Measurements from ENCODE around the gene PRELP.
"Not testable (repeated sequence)": the region's sequence is repeated elsewhere in the genome, so short reads cannot be mapped to it uniquely, and the experiment has no call there.

Gene PRELP

DNA sequence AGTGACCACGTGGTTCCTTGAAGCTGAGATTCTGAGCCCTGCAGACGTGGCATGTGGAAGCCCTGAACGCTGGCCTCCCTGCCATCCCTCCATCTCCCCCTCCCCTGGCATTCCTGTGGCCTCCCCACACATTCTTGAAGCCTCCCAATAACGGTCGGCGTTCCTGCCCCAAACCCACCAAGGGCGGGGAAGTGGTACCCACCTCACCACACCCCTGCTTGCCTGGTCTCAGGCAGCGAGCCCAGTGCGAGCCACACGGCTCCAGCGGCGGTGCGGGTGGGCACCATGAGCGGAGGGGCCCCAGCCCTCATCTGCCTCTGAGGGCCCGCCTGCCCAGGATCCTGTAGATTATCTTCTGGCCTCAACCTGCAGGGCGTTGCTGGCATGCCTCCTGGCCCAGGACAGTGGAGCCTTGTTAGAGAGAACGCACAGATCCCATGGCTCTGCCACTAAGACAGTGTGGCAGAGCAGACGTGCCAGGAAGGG is 20.6 kb upstream of the PRELP start:
- DNase-seq: no peak

DNA sequence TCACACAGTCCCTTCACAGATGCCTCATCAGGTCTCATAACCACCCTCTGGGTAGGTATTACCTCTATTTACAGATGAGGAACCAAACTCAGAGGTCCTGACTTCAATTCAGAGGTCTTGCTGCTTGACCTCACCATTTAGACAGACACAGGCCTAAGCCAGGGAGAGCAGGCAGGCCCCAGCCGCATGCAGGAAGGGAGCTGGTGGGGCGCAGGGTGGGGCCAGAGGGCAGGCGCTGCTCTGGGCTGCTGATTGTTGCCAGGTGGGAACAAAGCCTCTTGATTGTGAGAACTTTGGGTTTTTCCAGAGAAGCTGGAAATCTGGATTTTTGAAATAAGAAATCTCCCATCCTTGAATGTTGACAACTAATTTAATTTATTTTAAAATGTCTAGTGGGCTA is 19.9 kb upstream of the PRELP start:
- no peak for DNase-seq

DNA sequence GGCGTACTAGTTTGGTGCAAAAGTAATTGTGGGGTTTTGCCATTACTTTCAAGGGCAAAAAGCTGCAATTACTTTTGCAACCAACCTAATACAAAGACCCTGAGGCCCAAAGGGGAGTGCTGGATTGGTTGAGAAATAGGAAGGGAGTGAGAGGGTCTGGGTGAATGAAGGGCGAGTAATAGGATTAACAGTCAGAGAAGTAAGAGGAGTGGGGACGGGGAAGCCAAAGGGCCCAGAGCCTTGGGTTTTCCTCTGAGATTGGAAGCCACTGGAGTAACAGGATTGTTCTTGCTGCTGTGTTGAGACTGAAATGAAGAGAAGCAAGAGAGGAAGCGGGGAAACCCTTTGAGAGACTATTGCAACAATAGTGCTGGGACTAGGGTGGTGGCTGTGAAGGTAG is 19.0 kb upstream of the PRELP start:
- no peak for DNase-seq

DNA sequence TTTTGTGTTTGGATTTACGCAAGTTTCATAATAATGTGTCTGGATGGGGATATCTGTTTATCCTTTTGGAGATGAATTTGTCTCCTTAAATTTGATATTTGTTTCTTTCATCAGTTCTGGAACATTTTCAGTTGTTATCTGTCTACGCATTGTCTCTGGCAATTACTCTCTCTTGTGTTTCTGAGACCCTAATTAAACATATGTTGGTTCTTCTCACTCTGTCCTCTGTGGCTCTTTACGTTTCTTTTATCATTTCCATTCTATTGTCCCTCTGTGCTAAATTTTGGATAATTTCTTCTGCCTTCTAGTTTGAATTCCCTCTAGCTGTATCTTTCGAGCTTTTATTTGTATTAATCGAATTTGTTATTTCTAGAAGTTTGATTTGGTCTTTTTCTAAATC is 17.5 kb upstream of the PRELP start:
- no peak for DNase-seq

DNA sequence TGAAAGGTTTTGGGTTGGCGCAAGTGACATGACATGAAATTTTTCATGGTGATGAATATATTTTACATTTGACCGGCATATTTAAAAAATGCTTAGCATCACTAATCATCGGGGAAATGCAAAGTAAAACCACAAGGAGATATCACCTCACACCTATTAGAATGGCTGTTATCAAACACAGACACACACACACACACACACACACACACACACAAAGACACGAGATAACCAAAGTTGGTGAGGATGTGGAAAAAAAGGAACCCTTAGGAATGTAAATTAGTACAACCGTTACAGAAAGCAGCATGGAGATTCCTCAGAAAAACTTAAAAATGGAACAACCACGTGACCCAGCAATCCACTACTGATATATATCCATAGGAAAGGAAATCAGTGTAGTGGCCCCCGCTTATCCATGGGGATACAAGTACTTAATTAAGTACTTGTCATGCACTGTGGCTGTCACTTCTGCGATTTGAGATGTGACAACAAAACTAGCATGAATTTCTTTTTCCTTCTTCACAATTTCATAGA is 15.9 kb upstream of the PRELP start:
- no peak for DNase-seq

DNA sequence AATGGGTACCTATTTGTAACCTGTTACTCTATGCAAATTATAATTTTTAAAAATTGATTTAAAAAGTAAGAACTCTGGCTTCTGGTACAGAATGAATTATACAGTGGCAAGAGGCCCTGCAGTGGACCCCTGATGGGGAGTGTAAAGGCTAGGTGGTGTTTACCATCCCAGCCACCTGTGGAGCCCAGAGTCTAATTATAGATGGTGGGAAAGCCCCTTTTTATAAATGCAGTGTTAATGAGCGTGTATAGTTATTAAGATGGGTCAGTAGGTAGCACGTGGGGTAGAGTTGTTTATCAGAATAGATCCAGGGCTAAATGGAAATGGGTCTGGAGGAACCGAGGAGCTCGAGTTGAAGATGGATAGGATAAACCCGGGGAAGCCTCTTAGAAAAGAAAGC is 13.9 kb upstream of the PRELP start:
- no peak for DNase-seq

DNA sequence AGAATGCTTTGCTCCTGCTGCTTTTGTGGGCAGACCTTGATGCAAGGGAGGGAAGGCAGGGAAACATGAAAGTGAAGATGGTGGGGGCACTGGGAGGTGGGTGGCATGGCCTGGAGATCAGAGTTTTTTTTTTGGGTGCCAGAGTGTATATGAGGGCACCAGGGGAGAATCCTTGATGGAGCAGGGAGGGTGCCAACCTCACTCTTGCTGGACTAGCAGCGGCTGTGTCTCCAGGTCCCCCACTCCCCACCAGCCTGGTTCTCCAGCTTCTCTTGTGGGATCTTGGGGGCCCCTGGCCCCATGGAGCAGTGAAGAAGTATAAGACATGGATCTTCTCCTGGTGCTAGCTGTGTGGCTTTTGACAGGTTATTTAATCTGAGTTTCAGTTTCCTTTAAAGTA is 13.5 kb upstream of the PRELP start:
- DNase-seq: no peak

DNA sequence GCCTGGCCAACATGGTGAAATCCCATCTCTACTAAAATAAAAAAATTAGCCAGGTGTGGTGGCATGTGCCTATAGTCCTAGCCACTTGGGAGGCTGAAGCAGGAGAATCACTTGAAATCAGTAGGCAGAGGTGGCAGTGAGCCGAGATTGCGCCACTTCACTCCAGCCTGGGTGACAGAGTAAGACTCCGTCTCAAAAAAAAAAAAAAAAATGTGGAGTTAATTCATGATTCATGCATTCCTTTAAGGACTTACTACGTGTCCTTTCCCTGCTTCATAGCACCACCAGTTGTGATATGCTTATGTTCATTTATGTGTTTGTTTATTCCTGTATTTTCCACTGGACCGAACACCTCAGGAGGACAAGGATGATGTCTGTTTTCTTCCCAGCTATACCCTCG is 12.7 kb upstream of the PRELP start:
- no peak for DNase-seq

DNA sequence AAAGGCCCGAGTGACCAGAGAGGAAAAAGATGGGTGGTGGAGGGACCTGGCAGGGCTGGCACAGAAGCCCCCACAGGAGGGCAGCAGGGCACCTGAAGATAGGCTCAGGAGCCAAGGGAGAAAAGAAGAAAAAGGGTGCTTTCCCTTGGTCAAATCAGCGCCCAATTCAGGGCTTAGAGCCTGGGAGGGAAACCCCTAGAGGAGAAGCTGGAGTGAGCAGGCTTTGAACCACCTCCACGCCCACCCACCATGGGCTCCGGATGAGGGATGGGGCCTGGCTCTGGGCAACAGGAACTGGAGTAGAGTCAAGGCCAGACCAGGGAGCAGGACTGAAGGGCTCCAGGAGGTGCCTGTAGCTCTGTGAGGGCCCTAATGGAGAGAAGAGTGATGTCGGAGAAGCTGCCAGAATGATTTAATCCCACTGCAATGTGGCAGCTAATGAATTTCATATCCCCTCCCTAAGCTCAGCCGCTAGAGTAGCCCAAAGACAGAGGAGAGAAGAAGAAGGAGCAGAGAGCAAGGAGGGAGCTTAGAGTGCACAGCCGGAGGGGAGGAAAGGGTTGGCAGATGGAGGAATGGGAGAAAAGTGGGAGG is 12.0 kb upstream of the PRELP start:
- no peak for DNase-seq

DNA sequence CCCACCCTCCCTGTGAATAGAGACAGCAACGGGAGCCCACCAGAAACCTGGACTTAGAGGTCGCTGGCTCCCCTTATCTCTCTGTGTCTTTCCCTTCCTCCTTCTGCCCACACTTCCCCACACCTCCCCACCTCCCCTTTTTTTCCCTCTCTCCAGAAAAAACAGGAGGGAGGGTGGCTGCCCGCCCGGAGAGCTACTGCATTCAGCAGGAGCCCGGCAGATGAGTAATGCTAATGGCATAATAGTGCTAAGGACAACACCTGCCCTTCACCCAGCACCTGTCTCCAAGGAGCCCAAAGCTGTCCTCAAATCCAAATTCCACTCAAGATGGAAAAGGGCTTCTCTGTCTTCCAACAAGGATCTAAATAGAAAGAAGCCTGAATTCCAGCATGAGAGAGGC is 11.4 kb upstream of the PRELP start:
- no peak for DNase-seq

DNA sequence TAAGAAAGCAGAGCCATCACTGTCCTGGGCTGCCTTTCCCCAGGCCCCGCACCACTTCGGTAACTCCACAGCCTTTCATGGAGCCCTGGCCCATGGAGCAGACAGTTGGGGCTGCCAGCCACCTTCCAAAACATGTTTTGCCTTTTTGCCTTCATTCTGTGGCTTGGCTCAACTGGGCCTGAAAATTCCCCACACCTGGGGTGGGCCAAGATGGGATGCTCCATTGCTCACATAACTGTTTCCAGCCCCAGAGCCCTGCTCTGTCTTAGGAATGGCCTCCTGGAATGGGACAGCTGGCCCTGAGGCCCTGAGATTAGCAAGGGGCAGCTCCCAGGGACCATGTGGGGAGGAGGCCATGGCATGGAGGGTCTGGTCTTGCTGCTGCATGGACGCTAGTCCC is 10.9 kb upstream of the PRELP start:
- DNase-seq: no peak

DNA sequence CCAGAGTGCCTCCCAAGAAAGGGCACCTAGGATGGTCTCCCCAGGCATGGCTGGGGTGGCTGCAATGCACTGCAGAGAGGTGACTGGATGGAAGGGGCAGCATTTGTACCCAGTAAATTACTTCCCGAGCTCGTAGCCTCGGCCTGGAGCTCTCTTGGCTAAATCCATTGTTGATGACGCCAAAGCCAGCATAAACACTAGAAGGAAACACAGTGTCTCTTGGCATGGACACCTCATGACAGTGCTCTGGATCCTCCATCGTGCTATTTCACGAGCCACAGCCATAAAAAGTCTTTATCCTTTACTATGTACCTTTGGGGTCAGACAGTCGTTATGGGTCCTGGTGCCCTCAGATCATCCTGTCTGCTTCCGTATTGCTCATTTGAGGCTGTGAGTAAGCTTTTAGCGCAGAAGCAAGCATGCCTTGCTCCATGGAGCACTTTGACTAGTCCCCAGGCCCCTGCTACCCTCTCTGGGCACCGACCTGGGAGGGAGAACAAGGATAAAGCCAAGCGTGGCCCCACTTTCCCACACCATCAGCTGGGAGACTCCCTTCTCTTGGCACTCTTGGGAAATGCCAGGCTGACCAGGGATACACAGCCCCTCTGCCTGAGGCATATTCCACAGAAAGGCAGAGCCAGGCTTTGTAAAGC is 10.3 kb upstream of the PRELP start:
- no peak for DNase-seq

DNA sequence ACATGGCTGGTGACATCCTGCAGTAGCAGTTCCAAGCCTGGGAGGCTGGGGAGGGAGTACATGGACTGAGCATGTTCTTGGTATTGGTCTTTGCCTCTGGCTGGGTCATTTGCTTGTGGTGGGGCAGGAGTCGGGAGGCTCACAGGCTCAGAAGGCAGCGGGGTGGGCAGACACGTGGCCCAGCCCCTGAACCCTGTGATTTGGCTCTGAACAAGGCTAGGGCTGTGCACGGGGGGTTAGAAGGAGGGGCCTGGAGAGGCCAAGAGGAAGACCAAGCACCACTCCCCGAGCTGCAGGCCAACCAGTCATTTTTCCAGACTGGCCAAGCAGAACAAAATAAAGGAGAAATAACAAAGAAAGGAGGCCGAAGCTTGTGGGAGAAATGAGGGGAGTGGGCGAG is 9.7 kb upstream of the PRELP start:
- no peak for DNase-seq

DNA sequence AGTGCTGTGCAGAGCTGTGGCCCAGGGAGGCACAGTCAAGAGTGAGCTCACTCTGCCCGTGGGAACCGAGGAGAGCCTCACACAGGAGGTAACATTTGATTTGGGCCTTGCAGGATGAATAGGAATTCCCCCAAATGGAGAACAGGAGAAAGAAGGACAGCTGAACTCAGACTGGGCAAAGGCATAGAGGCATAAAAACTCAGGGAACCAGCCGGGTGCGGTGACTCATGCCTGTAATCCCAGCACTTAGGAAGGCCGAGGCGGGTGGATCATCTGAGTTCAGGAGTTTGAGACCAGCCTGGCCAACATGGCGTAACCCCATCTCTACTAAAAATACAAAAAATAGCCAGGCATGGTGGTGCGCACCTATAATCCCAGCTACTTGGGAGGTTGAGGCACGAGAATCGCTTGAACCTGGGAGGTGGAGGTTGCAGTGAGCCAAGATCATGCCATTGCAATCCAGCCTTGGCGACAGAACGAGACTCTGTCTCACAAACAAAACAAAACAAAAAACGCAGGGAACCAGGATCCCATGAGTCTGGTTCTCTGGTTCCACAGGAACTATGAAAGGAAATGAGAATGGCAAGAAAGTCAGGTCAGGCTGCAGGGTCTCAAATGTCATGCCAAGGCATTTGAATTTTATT is 8.6 kb upstream of the PRELP start:
- DNase-seq: not testable (repeated sequence)

DNA sequence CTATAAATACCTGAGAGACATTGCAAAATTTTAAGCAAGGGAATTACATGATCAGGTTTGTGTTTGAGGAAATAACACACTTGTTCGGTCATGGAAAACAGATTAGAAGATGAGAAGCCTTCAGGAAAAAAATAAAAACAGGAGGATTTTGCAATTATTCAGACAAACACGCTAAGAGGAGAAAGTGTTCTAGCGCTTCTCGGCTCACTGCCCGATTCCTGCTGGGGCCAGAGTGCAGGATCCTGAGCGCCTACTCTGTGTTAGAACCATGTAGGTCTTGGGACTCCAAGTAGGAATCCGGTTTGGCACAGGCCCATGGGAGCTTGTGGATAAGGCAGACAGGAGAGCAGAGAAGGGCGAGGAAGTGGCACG is 8.1 kb upstream of the PRELP start:
- DNase-seq: no peak

DNA sequence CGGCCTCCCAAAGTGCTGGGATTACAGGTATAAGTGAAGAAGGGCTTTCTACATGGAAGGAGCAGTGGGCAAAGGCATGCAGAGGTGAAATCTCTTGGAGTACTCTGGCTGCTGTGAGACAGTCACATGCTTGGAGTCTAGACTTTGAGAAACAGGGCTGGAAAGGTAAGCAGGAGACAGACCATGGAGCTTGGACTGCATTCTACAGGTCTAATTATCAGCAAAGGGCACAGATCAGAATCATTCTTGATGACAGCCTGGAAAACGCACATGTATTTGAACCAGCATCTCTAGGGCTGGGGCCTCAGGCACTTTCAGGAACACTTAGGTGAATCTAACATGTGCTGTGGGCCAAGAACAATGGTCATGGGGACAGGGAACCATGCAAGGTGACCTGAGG is 7.3 kb upstream of the PRELP start:
- DNase-seq: no peak

DNA sequence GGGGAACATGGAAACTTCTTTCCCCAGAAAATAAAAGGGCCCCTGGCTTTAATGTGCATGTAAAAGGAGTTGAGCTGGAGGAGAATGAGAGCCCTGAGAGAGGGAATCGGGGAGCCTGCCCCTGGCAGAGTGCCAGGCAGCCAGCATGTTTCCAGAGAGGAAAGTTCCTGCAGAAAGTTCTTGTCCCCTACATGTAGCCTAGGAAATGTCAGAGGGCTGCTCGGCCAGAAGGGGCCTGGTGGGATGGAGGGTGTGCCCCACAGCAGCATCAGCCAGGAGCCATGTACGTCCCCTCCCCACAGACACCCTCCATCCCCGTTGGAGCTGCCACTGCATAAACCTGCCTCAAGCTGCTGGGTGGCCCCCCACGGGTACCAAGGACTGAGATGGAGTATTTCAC is 5.4 kb upstream of the PRELP start:
- no peak for DNase-seq

DNA sequence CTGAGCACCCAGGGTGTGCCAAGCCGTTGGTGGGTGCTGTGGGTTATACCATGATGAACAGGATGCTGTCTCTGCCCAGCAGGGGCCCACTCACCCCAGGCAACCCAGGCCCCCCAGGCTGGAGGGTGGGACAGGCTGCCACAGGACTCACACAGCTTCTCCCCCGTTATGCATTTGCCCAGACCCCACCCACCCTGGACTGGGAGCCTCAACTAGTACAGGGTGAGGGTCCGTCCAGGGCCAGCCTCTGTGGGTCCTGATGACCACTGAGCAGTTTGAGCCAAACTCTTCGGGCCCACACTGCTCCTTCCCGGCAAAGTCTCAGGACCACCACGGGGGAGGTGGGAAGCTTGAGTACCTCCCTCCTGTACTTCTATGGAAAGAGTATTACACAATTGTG is 3.8 kb upstream of the PRELP start:
- DNase-seq: no peak

DNA sequence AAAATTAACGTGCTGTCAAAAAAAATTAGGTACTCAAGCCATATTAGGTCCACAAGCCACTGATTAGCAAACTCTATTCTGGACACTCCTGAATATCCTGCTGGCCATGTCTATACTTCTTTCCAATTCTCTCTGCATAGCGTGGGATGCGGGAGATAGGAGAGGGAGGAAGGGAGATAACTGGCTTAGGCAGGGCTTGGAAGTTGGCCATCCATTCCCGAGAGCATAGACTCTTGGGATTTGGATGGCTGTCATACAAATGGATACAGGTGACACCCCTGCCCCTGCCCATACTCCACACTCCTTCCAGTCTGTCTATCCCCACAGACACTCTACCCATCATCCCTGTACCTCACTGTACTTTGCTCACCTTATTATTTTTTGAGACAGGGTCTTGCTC is 2.3 kb upstream of the PRELP start:
- no peak for DNase-seq

DNA sequence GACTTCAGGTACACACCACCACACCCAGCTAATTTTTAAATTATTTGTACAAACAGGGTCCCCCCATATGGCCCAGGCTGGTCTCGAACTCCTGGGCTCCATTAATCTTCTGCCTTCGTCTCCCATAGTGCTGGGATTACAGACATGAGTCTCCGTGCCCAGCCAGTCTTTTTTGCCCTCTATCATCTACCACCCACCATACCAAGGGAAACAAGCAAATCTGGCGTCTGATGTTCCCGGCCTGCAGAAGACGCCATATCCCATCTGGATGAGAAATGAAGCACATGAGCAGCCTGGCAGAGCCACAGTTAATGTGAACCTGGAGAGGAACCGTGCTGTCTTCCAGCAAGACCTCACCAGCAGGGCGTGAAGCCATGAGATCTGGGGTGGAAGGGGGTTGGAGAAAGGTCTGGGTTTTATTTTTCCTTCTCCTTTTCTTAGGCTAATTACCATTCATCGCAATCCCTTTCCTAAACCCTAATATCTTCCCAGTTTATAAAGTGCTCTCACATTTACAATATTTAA is 1.8 kb upstream of the PRELP start:
- no peak for DNase-seq

DNA sequence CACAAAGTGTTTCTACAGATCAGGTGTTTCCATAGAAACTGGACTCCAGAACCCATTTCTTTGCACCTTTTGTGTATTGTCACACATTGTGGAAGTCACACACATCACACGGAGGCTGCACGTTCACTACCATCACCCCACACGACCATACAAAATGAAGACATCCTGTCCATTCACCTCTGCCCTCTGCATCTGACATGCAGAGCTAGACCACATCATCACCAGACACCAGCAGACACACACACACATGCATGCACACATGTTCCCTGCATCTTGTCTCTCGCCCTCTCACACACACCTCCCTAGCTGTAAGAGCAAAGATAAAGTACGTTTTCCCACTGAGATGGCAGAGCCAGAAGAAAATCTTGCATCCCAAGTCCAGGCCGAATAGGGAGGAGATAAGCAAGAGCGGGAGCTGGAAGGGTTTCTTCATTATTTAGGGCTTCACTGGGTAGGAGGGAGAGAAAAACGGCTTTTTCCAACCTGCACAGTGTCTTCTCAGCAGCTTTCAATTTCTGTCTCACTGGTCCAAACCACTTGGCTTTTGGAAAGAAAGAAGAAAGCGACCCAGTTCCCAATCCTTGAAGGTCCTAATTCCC is 709 bp downstream of the PRELP start:
- no peak for DNase-seq

DNA sequence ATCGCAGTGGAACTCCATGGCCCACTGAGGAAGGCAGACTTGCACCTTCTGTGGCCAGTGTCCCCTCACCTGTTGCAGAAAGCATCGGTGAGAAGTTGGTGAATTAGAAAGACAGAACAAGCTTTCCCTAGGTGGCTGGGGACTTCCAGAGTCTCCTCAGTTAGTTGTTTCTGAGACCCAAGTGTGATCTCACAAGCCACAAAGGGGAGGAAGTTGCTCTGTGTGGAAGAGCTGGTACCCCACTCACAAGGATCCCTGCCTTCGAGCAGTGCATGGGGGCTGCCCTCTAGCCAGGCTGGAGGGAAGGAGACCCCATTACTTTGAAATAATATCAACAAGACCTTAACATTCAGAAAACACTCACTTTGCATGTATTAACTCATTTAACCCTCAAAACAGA is 2.1 kb downstream of the PRELP start:
- DNase-seq: no peak

DNA sequence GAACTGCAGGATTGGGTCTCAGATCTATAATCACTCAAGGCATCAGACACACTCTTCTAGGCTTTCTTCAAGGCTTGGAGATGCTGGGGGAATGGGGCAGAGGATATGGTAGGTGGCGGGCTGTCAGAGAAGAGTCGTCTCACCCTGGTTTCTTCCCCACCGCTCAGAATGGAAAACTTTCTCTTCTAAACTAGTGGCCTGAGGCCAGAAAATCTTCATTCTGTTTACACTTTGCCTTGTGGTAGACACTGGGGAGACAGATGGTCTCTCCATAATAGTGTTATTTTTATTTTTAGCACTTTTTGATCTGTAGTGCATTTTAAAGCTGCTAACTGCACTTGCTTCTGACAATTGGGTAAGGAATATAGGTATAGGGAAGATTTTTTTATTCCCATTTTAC is 2.6 kb downstream of the PRELP start:
- no peak for DNase-seq

DNA sequence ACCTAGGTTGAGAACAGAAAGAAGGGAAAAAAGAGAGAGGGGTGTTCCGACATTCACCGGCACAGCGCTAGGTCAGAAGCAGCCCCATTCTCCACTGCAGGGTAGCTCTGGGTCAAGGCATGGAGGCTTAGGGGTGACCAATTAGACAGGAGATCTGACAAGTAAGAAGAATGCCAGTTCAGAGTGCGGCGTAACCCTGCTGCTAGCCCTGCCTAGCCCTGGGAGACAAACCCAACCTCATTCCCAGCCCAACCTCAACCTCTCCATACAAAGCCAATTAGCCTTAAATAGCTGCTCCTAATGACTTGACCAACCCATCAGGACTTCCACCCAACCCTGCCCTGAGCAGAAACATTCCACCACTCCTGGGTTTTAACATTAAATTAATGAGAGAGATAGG is 3.4 kb downstream of the PRELP start:
- no peak for DNase-seq
